ENCODE data around the gene KRTAP5-7.

KRTAP5-7 gene

DNA sequence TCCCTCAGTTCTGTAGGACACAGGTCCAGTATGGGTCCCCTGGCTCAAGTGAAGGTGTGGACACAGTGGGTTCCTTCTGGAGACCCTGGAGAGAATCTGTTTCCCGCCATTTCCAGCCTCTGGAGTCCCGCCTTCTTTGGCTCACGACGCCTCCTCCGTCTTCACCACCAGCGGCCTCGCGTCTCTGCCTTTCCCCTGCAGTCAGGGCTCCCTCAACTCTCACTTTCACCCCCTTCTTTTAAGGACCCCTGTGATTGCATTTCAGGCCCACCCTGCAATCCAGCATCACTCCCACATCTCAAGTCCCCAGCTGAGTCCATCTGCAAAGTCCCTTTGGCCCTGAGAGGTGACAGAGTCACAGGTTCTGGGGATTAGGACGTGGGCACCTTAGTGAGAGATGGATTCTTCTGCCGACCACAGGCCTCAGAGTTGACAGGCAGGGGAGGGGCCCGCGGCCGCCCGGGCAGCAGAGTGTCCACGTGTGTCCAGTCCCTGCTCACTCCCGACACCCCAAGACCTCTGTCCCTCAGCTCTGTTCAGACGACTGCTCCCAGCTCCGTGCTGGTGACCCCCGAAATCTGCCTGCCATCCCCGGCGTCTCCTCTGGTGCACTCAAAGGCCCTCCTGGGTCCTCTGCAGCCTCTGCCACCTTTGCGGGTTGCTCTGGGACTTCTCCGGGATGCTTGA, 36.9 kb upstream of the KRTAP5-7 start:
- no peaks in the 10 kb centered on the region for H3K9me3 Mint-ChIP-seq
- peaks cover 45% of the 10 kb centered on the region for H3K4me1 Mint-ChIP-seq
- H3K4me3 Mint-ChIP-seq: no peak overlapping the region
- ATAC-seq: no peak
- DNase-seq (ENCODE audit: low spot score in 2 of 2): no peak
- peaks cover 80% of the 10 kb centered on the region for H3K36me3 Mint-ChIP-seq
- peak overlapping the region; percentile 96 for H3K27ac Mint-ChIP-seq

DNA sequence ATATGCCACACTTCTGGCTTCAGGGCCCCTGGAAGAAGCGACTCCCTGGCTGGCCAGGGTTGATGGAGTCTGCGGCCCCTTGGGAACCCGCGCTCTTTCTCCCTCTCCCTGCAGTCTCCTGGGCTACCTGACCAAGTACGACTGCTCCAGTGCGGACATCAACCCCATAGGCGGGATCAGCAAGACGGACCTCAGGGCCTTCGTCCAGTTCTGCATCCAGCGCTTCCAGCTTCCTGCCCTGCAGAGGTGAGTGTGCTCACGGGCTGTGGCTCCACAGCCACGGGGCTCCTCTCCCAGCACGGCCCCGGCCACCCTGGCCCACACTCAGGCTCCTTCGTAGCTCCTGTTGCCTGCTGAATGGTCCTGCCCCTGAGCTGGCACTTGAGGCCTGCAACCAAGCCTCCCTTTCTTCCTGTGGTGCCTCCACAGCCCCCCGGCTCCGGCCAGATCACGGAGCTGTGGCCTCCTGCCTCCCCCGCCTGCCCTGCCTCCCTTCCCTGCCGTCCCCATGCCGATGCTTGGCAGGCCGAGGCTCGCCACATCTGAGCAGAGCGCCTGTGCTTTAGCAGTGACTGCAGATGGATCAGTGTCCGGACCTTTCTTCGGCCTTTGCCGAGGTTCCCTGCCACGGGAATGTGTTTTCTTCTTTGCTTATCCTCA, 36.2 kb upstream of the KRTAP5-7 start:
- ATAC-seq (no peak), DNase-seq (ENCODE audit: low spot score in 2 of 2) (no peak)
- Mint-ChIP-seq H3K4me3 (no peak overlapping the region), H3K4me1 (peaks cover 39% of the 10 kb centered on the region), H3K27ac (peak overlapping the region; percentile 96), H3K36me3 (peaks cover 80% of the 10 kb centered on the region), H3K9me3 (no peaks in the 10 kb centered on the region)

DNA sequence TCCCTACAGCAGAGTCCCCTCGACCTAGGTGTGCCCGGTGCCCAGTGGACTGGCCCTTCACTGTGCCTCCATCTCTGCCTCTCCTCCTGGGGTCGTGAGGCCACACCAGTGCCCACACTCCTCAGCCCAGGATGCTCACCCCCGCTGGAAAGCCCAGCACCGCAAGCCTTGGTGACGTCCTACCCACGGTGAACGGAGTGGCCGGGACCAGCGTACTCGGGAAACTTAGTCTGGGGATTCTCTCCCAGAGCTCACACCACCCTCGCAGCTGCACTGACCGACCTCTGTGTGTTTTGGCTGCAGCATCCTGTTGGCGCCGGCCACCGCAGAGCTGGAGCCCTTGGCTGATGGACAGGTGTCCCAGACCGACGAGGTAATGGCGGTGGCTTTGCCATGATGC, 35.5 kb upstream of the KRTAP5-7 start:
- H3K9me3 Mint-ChIP-seq: no peaks in the 10 kb centered on the region
- H3K36me3 Mint-ChIP-seq: peaks cover 80% of the 10 kb centered on the region
- DNase-seq (ENCODE audit: low spot score in 2 of 2): no peak
- no peak for ATAC-seq
- H3K4me1 Mint-ChIP-seq: peaks cover 35% of the 10 kb centered on the region
- H3K27ac Mint-ChIP-seq: peak overlapping the region; percentile 83
- no peak overlapping the region for H3K4me3 Mint-ChIP-seq

- Mint-ChIP-seq H3K9me3 (no peaks in the 10 kb centered on the region), H3K36me3 (peaks cover 80% of the 10 kb centered on the region), H3K4me1 (peaks cover 35% of the 10 kb centered on the region), H3K27ac (peak overlapping the region; percentile 68), H3K4me3 (no peak overlapping the region)
- ATAC-seq (no peak), DNase-seq (ENCODE audit: low spot score in 2 of 2) (peak in 1 of 2 donors; percentile 42)
These were observed 35.1 kb upstream of the KRTAP5-7 start for GRCh38 chr11:71491940-71492339.

- Mint-ChIP-seq H3K4me1 (peaks cover 12% of the 10 kb centered on the region), H3K27ac (peak overlapping the region; percentile 0), H3K9me3 (no peaks in the 10 kb centered on the region), H3K4me3 (no peak overlapping the region), H3K36me3 (peaks cover 86% of the 10 kb centered on the region)
- DNase-seq (ENCODE audit: low spot score in 2 of 2): no peak
- no peak for ATAC-seq
These were observed 31.5 kb upstream of the KRTAP5-7 start for GRCh38 chr11:71495286-71496230.

GRCh38 chr11:71496421-71496820, 30.6 kb upstream of the KRTAP5-7 start:
- no peak for ATAC-seq
- Mint-ChIP-seq H3K36me3 (peaks cover 94% of the 10 kb centered on the region), H3K9me3 (no peaks in the 10 kb centered on the region), H3K27ac (no peak overlapping the region), H3K4me3 (no peak overlapping the region), H3K4me1 (peaks cover 8% of the 10 kb centered on the region)
- DNase-seq (ENCODE audit: low spot score in 2 of 2): no peak

DNA sequence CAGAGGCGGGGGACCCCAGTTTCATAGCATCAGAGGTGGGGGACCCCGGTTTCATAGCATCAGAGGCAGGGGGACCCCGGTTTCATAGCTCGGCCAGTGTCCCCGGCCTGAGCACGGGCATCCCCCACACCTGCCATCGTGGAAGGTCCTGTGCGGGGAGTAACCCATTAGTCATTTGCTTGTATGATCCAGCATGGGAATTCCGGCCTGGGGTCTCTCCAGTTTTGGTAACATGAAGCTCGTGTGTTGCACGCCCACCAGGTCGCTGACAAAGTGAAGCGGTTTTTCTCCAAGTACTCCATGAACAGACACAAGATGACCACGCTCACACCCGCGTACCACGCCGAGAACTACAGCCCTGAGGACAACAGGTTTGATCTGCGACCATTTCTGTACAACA, 29.0 kb upstream of the KRTAP5-7 start:
- Mint-ChIP-seq H3K9me3 (no peaks in the 10 kb centered on the region), H3K4me3 (no peak overlapping the region), H3K27ac (no peak overlapping the region), H3K36me3 (peaks cover 84% of the 10 kb centered on the region), H3K4me1 (no peaks in the 10 kb centered on the region)
- ATAC-seq: no peak
- DNase-seq (ENCODE audit: low spot score in 2 of 2): no peak

DNA sequence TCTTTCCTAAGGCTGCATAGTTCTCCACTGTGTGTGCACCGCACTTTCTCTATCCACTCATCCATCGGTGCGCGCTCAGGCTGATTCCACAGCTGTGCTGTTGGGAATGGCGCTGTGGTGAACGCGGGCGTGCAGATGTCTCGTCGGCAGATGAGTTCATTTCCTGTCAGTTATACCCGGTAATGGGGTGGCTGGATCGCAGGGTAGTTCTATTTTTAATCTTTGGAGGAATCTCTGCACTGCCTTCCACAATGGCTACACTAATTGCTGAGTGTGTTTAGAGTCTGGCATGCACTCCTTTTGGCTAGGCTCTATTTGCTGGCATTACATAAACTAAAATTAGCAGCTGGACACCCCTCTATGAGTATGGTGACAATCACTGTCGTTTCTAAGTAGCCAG, 27.9 kb upstream of the KRTAP5-7 start:
- H3K27ac Mint-ChIP-seq: no peak overlapping the region
- peaks cover 74% of the 10 kb centered on the region for H3K36me3 Mint-ChIP-seq
- H3K4me1 Mint-ChIP-seq: no peaks in the 10 kb centered on the region
- no peaks in the 10 kb centered on the region for H3K9me3 Mint-ChIP-seq
- H3K4me3 Mint-ChIP-seq: no peak overlapping the region
- DNase-seq (ENCODE audit: low spot score in 2 of 2): no peak
- no peak for ATAC-seq

- Mint-ChIP-seq H3K9me3 (no peaks in the 10 kb centered on the region), H3K4me3 (no peak overlapping the region), H3K4me1 (no peaks in the 10 kb centered on the region), H3K36me3 (peaks cover 73% of the 10 kb centered on the region), H3K27ac (no peak overlapping the region)
- ATAC-seq (no peak), DNase-seq (ENCODE audit: low spot score in 2 of 2) (no peak)
These were observed 27.5 kb upstream of the KRTAP5-7 start for GRCh38 chr11:71499546-71499945.

GRCh38 chr11:71500601-71501021, 26.5 kb upstream of the KRTAP5-7 start:
- DNase-seq (ENCODE audit: low spot score in 2 of 2) (no peak), ATAC-seq (no peak)
- Mint-ChIP-seq H3K9me3 (no peaks in the 10 kb centered on the region), H3K27ac (no peak overlapping the region), H3K4me3 (no peak overlapping the region), H3K36me3 (peaks cover 66% of the 10 kb centered on the region), H3K4me1 (no peaks in the 10 kb centered on the region)

DNA sequence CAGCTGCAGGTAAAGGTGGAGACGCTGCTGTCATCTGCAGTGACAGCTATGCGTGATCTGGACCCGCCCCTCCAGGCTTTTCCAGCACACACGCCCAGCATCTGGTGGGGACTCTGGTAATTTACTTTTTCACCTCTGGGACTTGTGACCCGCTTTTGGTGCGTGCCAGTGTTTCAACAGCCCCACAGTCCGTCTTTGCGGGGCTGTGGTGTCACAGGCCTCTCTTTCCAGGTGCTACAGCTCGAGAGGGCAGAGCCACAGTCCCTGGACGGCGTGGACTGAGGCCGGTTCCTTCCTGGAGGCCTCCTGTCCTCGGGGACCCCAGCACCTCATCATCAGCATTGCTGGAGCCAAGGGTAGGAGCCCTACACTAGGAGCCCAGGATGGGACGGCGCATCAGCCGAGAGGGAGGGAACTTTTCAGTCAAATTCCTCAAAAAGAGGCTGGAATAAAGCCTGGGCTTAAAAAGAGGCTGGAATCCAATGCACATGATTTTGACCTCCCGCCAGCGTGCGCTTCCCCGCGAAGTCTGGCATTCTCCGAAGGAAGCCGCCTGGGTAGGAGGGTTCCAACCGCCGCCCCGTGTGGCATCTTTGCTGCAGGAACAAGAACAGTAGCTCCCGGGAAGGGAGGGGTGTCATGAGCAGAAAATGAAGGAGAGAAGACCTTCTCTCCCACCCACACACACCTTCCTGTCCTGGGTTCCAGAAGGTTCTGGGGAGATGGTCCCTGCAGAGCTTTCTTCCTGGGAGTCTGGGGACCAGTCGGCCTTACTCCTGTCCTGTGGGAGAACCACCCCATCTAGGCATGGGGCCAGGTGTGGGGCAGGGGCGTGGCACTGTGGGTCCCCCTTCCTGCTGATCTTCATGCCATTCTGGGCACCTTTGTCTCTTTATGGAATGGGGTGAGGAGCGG, 25.7 kb upstream of the KRTAP5-7 start:
- ATAC-seq: no peak
- Mint-ChIP-seq H3K27ac (no peak overlapping the region), H3K4me1 (no peaks in the 10 kb centered on the region), H3K9me3 (no peaks in the 10 kb centered on the region), H3K36me3 (peaks cover 59% of the 10 kb centered on the region), H3K4me3 (no peak overlapping the region)
- no peak for DNase-seq (ENCODE audit: low spot score in 2 of 2)

GRCh38 chr11:71502026-71502425, 25.0 kb upstream of the KRTAP5-7 start:
- peaks cover 5% of the 10 kb centered on the region for H3K9me3 Mint-ChIP-seq
- H3K4me1 Mint-ChIP-seq: no peaks in the 10 kb centered on the region
- H3K36me3 Mint-ChIP-seq: peaks cover 58% of the 10 kb centered on the region
- DNase-seq (ENCODE audit: low spot score in 2 of 2) (no peak), ATAC-seq (no peak)
- H3K27ac Mint-ChIP-seq: no peak overlapping the region
- no peak overlapping the region for H3K4me3 Mint-ChIP-seq

GRCh38 chr11:71502871-71503435, 24.1 kb upstream of the KRTAP5-7 start:
- peaks cover 50% of the 10 kb centered on the region for H3K36me3 Mint-ChIP-seq
- ATAC-seq (no peak), DNase-seq (ENCODE audit: low spot score in 2 of 2) (no peak)
- no peak overlapping the region for H3K27ac Mint-ChIP-seq
- H3K9me3 Mint-ChIP-seq: peaks cover 7% of the 10 kb centered on the region
- H3K4me1 Mint-ChIP-seq: no peaks in the 10 kb centered on the region
- H3K4me3 Mint-ChIP-seq: no peak overlapping the region

GRCh38 chr11:71504531-71504930, 22.5 kb upstream of the KRTAP5-7 start:
- Mint-ChIP-seq H3K27ac (peak overlapping the region; percentile 29), H3K9me3 (peaks cover 14% of the 10 kb centered on the region), H3K4me3 (no peak overlapping the region), H3K4me1 (no peaks in the 10 kb centered on the region), H3K36me3 (peaks cover 35% of the 10 kb centered on the region)
- no peak for ATAC-seq
- no peak for DNase-seq (ENCODE audit: low spot score in 2 of 2)

Measured in stimulated activated effector memory CD8-positive, alpha-beta T cell treated with anti-CD3 and anti-CD28 coated beads, Interleukin-12 subunit alpha, Interleukin-12 subunit beta, amount 100 ng/mL, for 72 hours (primary cell).